Heart right ventricle (tissue), 16 donors: ENCODE measurements around the gene ABAT. TPM values are rescaled to one million over a fixed set of nuclear protein-coding genes. Genes with fewer than 3 reads are reported as not detected.

ENCODE experiments used
- ATAC-seq, 8 donors: fragments of 200-7000 bp; cut with Tn5 transposase; one replicate each; pipeline ENCODE4 v1.9.1; 2020; ENCODE audit warnings: mild to moderate bottlenecking in 8 of 8, moderate library complexity in 8 of 8, moderate number of reproducible peaks in 1 of 8
- DNase-seq, 2 donors: peaks; one replicate each; pipeline ENCODE4 v3.0.0-alpha.2; 2020
- H3K27ac ChIP-seq, 10 donors: fragments of 200-600 bp; sonication (generic) in 2 of 10; one replicate each; pipeline versions ENCODE4 v1.5.0 to v1.8.0; 2020 to 2022; ENCODE audit warnings: mild to moderate bottlenecking in 3 of 10
- H3K27me3 ChIP-seq, 7 donors: fragments of 200-600 bp; one replicate each; pipeline ENCODE4 v1.8.0; 2021 to 2022; ENCODE audit warnings: mild to moderate bottlenecking in 2 of 7
- H3K36me3 ChIP-seq, 9 donors: fragments of 200-600 bp; sonication (generic) in 1 of 9; one replicate each; pipeline versions ENCODE4 v1.5.0 to v1.8.0; 2020 to 2022; ENCODE audit warnings: mild to moderate bottlenecking in 2 of 9
- H3K4me1 ChIP-seq, 9 donors: fragments of 200-600 bp; sonication (generic) in 1 of 9; one replicate each; pipeline versions ENCODE4 v1.5.0 to v1.8.0; 2020 to 2022; ENCODE audit warnings: mild to moderate bottlenecking in 4 of 9
- H3K4me3 ChIP-seq, 10 donors: fragments of 200-600 bp; sonication (generic) in 2 of 10; one replicate each; pipeline versions ENCODE4 v1.5.0 to v1.8.0; 2020 to 2022; ENCODE audit warnings: mild to moderate bottlenecking in 7 of 10, moderate library complexity in 2 of 10
- H3K9me3 ChIP-seq, 11 donors: fragments of 200-600 bp in 10 of 11; sonication (generic) in 2 of 11; one replicate each; pipeline versions ENCODE4 v1.5.0 to v1.8.0; 2013 to 2022; ENCODE audit warnings: mild to moderate bottlenecking in 2 of 11, control low read depth in 1 of 11, moderate library complexity in 1 of 11
- WGBS, 2 donors: extraction: QIAGEN DNeasy Blood & Tissue Kit; methylation state at CpG; one replicate each; pipeline ENCODE4 v1.1.7; 2013; ENCODE audit warnings: inconsistent platforms in 1 of 2; 5-methylcytosine and 5-hydroxymethylcytosine counted together
- intact Hi-C, 10 donors: fragments of 100-400 bp; cut with DNase I; formaldehyde crosslinking; loops; one replicate each; pipeline versions ENCODE4 v1.11.1 to v1.14.2; 2022
- polyA plus RNA-seq, 2 donors: library from polyadenylated mRNA; stranded (reverse); fragments of 200-250 nt; gene quantifications; one replicate each; pipeline ENCODE4 v1.2.3, GENCODE V29; 2013
- total RNA-seq, 10 donors: library from RNA; stranded (reverse); fragmentation: NEBNext Ultra II Directional in 3 of 10; extraction: Animal tissue kit (Norgen Biotek cat#: 25700) in 3 of 10; gene quantifications; one replicate each; pipeline versions ENCODE4 v1.2.1 to v1.2.4, GENCODE V29; 2021 to 2023
- TF ChIP-seq, protein P1 (sequence below), 9 donors: fragments of 200-600 bp; sonication (generic) in 2 of 9; IDR thresholded peaks; one replicate each; pipeline versions ENCODE4 v1.5.0 to v1.8.0; 2021 to 2022; ENCODE audit warnings: antibody characterized with exemption in 9 of 9, mild to moderate bottlenecking in 5 of 9, moderate library complexity in 1 of 9
- donor health status: Arrhythmogenic right ventricular cardiomyopathy.
- donor health status: ischemic (EF 13 %, LVEDD 7.1; RV severe dilation, severe dysfunction).
- donor health status: healthy with polysubstance abuse.
- donor health status: DM: no; HTN: yes; CAD: no.
- donor health status: DM: no; HTN: no; CAD: no.
- donor health status: ischemic (EF 25% LVEDD 6.9; RV normal size, moderate dysfunction).
- donor health status: ischemic (EF 25% LVEDD 5.7; RV mildly dilated, moderate dysfunction).
- donor health status: healthy.
- donor health status: DM: yes; HTN: yes; CAD: no.
- donor health status: Ischemic cardiomyopathy.
- donor health status: ischemic (EF 35%, LVEDD 5.7; RV mildly dilated, moderate dysfunction).
- donor health status: nonischemic (EF 11% LVEDD 7.7; RV severe dilation, severe dysfunction).
- donor health status: DM: yes; HTN: yes; CAD: no.
- donor health status: PGD.
- donor health status: ischemic (EF 29% LVEDD 5.4; RV normal size, mild dysfunction).
- donor health status: nonischemic (EF 23%, LVEDD 6.1; RV moderate dilation, normal function).

ABAT gene
- total and polyA plus RNA-seq, 12 donors, result 2.2 to 35.9 (median 14.0) TPM

DNA sequence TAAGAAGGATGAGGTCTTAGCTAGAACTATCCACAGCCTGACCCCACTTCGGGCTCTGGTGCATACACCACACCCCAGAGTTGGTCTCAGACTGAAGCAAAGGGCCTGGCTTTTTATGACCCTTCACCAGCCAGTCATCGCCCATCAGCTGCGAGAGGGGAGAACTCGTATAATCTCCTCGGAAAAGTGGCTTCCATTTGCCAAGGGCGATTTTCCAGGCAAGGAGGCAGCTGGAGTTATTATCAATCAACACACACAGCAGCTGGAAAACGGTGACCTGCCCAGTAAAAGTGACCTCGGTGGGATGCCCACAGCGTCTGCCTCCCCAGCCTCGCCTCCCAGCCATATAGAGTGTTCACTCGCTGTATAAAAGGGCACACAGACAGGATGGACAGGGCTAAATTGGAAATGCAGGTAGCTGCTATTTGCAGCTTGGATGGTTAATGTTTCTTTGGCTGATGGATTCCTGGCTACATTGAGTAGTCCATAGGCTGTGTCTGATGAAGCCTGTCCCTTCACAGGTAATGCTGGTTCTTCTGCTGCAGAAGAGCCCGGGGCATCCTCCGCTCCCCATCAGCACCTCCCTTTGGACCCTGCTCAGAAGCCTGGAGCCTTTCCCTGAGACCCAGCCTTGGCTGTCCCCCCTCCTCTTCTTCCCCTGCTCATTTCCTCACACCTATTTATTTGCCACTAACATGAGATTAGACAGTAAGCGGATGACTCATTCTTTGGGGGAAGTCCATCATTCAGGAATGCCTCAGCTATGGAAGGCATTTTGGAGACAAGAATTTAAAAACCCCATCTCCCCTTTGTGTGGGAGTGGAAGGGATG is 77.3 kb downstream of the ABAT start:
- Histone ChIP-seq H3K27me3 (no peaks in the 10 kb centered on the region), H3K9me3 (no peaks in the 10 kb centered on the region), H3K4me1 (peaks cover 0 to 14% (median 6%) of the 10 kb centered on the region in 9 donors), H3K27ac (peak overlapping the region in 2 of 10 donors; percentile 14 to 30), H3K36me3 (no peaks in the 10 kb centered on the region), H3K4me3 (no peak overlapping the region)
- TF ChIP-seq, protein P1, sequence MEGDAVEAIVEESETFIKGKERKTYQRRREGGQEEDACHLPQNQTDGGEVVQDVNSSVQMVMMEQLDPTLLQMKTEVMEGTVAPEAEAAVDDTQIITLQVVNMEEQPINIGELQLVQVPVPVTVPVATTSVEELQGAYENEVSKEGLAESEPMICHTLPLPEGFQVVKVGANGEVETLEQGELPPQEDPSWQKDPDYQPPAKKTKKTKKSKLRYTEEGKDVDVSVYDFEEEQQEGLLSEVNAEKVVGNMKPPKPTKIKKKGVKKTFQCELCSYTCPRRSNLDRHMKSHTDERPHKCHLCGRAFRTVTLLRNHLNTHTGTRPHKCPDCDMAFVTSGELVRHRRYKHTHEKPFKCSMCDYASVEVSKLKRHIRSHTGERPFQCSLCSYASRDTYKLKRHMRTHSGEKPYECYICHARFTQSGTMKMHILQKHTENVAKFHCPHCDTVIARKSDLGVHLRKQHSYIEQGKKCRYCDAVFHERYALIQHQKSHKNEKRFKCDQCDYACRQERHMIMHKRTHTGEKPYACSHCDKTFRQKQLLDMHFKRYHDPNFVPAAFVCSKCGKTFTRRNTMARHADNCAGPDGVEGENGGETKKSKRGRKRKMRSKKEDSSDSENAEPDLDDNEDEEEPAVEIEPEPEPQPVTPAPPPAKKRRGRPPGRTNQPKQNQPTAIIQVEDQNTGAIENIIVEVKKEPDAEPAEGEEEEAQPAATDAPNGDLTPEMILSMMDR (IDR thresholded peaks at IDR 0.05), result no peak
- DNase-seq (no peak), ATAC-seq (peak in 6 of 8 donors; percentile 66 to 88 (median 76))
- intact Hi-C loops, result loop anchor here in 1 of 10 donors (2.0 kb wide), 1 partner anchor 71 kb away; no protein-coding TSS in a partner anchor
- WGBS, 2 donors, result 59 to 61% methylated on average over 14 of the region's 14 CpGs

DNA sequence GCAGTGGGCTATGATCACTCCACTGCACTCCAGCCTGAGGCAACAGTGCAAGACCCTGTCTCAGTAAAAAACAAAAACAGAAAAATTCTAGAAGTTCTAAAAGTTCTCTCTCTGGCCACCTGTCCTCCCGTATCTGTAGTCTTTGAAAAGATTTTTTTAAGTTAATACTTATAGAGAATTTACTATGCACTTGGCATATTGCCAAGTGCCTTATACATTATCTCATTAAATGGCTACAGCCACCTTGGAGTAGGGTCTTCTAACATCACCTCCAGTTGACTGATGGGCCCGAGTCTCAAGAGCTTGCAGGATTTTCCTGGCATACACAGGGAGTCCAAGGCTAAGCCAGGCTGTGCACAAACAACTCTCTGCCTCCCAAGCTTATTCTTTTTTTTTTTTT is 78.3 kb downstream of the ABAT start:
- no peaks in the 10 kb centered on the region for H3K27me3 ChIP-seq
- H3K27ac ChIP-seq, result no peak overlapping the region
- TF ChIP-seq, protein P1 (IDR thresholded peaks at IDR 0.05), result no peak
- H3K9me3 ChIP-seq, result no peaks in the 10 kb centered on the region
- H3K4me3 ChIP-seq, result no peak overlapping the region
- 43 to 46% methylated on average over 2 of the region's 2 CpGs for WGBS, 2 donors
- DNase-seq, result no peak
- no peak for ATAC-seq
- peaks cover 0 to 14% (median 6%) of the 10 kb centered on the region in 9 donors for H3K4me1 ChIP-seq
- H3K36me3 ChIP-seq, result peaks cover 0 to 7% (median 0%) of the 10 kb centered on the region in 9 donors
- intact Hi-C loops, result loop anchor here in 1 of 10 donors (2.0 kb wide), 1 partner anchor 70 kb away; no protein-coding TSS in a partner anchor

DNA sequence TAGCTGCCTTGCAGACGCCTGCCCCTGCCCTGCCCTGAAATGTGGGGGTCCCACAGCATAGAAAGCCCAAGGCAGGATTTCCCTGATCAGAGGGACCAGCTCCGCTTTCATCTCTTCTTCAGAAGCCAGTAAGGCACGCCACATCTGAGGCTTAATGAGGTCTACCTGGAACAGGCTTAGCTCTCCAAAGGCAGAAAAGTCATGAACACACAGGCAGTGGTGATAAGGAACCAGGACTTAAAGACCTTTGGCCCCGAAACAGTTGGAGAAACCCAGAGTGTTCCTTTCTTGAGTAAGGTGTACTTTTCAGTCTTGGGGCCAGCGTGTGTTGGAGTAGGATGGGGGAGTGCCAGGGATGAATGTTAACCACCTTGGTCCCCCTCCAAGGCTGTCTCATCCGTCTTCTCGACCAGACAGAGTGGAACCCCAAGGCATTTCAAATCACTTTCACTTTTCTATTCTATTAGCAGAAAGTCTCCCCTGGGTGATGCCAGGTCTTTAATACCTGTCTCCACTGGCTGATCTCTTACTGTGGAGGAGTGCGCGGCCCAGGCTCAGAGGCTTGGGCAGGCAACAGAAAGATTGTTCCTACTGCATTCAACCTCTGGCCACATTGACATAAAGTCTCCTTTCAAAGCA is 79.1 kb downstream of the ABAT start:
- Histone ChIP-seq H3K27ac (no peak overlapping the region), H3K9me3 (no peaks in the 10 kb centered on the region), H3K4me1 (peaks cover 0 to 14% (median 6%) of the 10 kb centered on the region in 9 donors), H3K27me3 (no peaks in the 10 kb centered on the region), H3K4me3 (no peak overlapping the region), H3K36me3 (peaks cover 0 to 13% (median 0%) of the 10 kb centered on the region in 9 donors)
- no peak for ATAC-seq
- intact Hi-C loops, result loop anchor here in 1 of 10 donors (2.0 kb wide), 1 partner anchor 69 kb away; no protein-coding TSS in a partner anchor
- WGBS, 2 donors, result 73% methylated on average over 9 of the region's 9 CpGs
- no peak for DNase-seq
- TF ChIP-seq, protein P1 (IDR thresholded peaks at IDR 0.05), result no peak

DNA sequence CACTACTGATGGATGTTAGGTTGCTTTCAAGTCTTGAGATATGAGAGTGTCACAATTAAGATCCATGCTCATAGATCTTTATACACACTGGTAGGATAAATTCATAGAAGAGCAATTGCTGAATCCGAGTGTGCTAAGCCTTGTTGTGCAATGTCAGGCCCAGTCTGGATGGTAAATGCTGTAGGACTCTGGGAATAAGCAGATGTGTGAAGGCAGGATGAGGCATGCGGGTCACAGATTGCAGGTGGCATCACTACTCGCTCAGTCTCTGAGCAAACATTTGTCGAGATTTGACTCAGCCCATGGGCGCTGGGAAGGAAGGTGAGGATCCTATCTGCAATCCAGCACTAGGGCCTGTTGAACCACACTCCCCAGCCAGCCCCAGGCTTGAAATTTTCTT is 82.3 kb downstream of the ABAT start:
- no peaks in the 10 kb centered on the region for H3K9me3 ChIP-seq
- H3K27me3 ChIP-seq, result no peaks in the 10 kb centered on the region
- no peak overlapping the region for H3K4me3 ChIP-seq
- no peak overlapping the region for H3K27ac ChIP-seq
- TF ChIP-seq, protein P1 (IDR thresholded peaks at IDR 0.05), result no peak
- peaks cover 0 to 20% (median 0%) of the 10 kb centered on the region in 9 donors for H3K36me3 ChIP-seq
- WGBS, 2 donors, result 96 to 97% methylated on average over 5 of the region's 5 CpGs
- DNase-seq, result no peak
- peaks cover 0 to 10% (median 2%) of the 10 kb centered on the region in 9 donors for H3K4me1 ChIP-seq
- intact Hi-C loops, result no loop called here
- no peak for ATAC-seq
